ENCODE measurements around the gene GBGT1.

GRCh38 chr9:133113949-133114885 lies 49.5 kb downstream of the GBGT1 start:
- no peak for TF ChIP-seq POLR2A (IDR thresholded peaks at IDR 0.05; ENCODE audit: low read depth, low read length)
- TF ChIP-seq POLR2AphosphoS5 (IDR thresholded peaks at IDR 0.05; ENCODE audit: low read depth, low read length) = no peak
- TF ChIP-seq TAF1 (IDR thresholded peaks at IDR 0.05; ENCODE audit: low read depth, low read length) = no peak
- no peak for TF ChIP-seq SPI1 (IDR thresholded peaks at IDR 0.05; ENCODE audit: low read depth, low read length)
- no peak for TF ChIP-seq POU2F2 (IDR thresholded peaks at IDR 0.05; ENCODE audit: low read depth, low read length)
- TF ChIP-seq PAX5 (IDR thresholded peaks at IDR 0.05; ENCODE audit: insufficient read depth, low read length, severe bottlenecking) = no peak

All from GM12891 (cell line).